HS-27A (cell line): Measurements from ENCODE around the gene SUMF1.

Experiments
- DNase-seq: peaks from one replicate; pipeline ENCODE4 v3.0.0-alpha.2; 2012; ENCODE audit warnings: low read depth, missing footprints

SUMF1 gene

GRCh38 chr3:4416427-4416945 is 50.6 kb downstream of the SUMF1 start:
- no peak for DNase-seq

GRCh38 chr3:4413467-4413866 is 53.6 kb downstream of the SUMF1 start:
- DNase-seq: no peak

- no peak for DNase-seq
Measured at GRCh38 chr3:4411833-4412232, 55.2 kb downstream of the SUMF1 start.

GRCh38 chr3:4411236-4411635 is 55.8 kb downstream of the SUMF1 start:
- no peak for DNase-seq

GRCh38 chr3:4410606-4411005 is 56.5 kb downstream of the SUMF1 start:
- no peak for DNase-seq

GRCh38 chr3:4409971-4410573 is 57.0 kb downstream of the SUMF1 start:
- DNase-seq: no peak

- DNase-seq: no peak
Measured at GRCh38 chr3:4409415-4409814, 57.7 kb downstream of the SUMF1 start.

- DNase-seq: no peak
Measured at GRCh38 chr3:4408958-4409357, 58.1 kb downstream of the SUMF1 start.

- no peak for DNase-seq
Measured at GRCh38 chr3:4407941-4408340, 59.1 kb downstream of the SUMF1 start.

- DNase-seq: no peak
Measured at GRCh38 chr3:4406746-4407568, 60.1 kb downstream of the SUMF1 start.

- DNase-seq: no peak
Measured at GRCh38 chr3:4404881-4405280, 62.2 kb downstream of the SUMF1 start.

- DNase-seq: no peak
Measured at GRCh38 chr3:4401441-4401840, 65.6 kb downstream of the SUMF1 start.

- no peak for DNase-seq
Measured at GRCh38 chr3:4399476-4399875, 67.6 kb downstream of the SUMF1 start.

- DNase-seq: no peak
Measured at GRCh38 chr3:4398941-4399245, 68.2 kb downstream of the SUMF1 start.

GRCh38 chr3:4398120-4398940 is 68.7 kb downstream of the SUMF1 start:
- DNase-seq: no peak

- no peak for DNase-seq
Measured at GRCh38 chr3:4397466-4397865, 69.6 kb downstream of the SUMF1 start.

- DNase-seq: no peak
Measured at GRCh38 chr3:4396542-4396941, 70.5 kb downstream of the SUMF1 start.

GRCh38 chr3:4396006-4396405 is 71.1 kb downstream of the SUMF1 start:
- no peak for DNase-seq

- no peak for DNase-seq
Measured at GRCh38 chr3:4395448-4395847, 71.6 kb downstream of the SUMF1 start.

GRCh38 chr3:4394567-4394966 is 72.5 kb downstream of the SUMF1 start:
- no peak for DNase-seq

GRCh38 chr3:4394048-4394447 is 73.0 kb downstream of the SUMF1 start:
- DNase-seq: no peak

- DNase-seq: no peak
Measured at GRCh38 chr3:4392992-4393391, 74.1 kb downstream of the SUMF1 start.
